GM12878 (cell line): ENCODE measurements around the gene SPRR2G. TPM values are rescaled to one million over a fixed set of nuclear protein-coding genes. Genes with fewer than 3 reads are reported as not detected.

Source experiments
- GABPA ChIP-seq: IDR thresholded peaks from 2 replicates; pipeline ENCODE4 v1.6.1; 2014; ENCODE audit warnings: antibody characterized with exemption, low read depth, mild to moderate bottlenecking, inconsistent platforms
- HSF1 ChIP-seq: fragments of 150-350 bp; IDR thresholded peaks from 2 replicates; pipeline ENCODE4 v1.6.1; 2014; ENCODE audit warnings: mild to moderate bottlenecking, low read depth, low read length
- POLR2AphosphoS5 ChIP-seq: IDR thresholded peaks from 2 replicates; pipeline ENCODE4 v1.6.1; 2011; ENCODE audit warnings: mild to moderate bottlenecking, low read length, inconsistent platforms
- SIX5 ChIP-seq: IDR thresholded peaks from 2 replicates; pipeline ENCODE4 v1.6.1; 2011; ENCODE audit warnings: mild to moderate bottlenecking, low read depth, low read length, moderate library complexity; ENCODE audit not compliant: severe bottlenecking
- WRNIP1 ChIP-seq: IDR thresholded peaks from 2 replicates; pipeline ENCODE4 v1.6.1; 2011; ENCODE audit warnings: low read depth, low read length, improper control_type of control experiment, borderline replicate concordance
- ZBTB11 ChIP-seq: fragments of 450-650 bp; formaldehyde crosslinking; IDR thresholded peaks from 2 replicates; pipeline ENCODE4 v1.5.0; 2022; ENCODE audit warnings: mild to moderate bottlenecking, missing genetic modification characterization
- polyA plus RNA-seq, 11 experiments: library from polyadenylated mRNA; depleted of rRNA in 4 of 11; unstranded in 6 of 11; stranded (reverse) in 5 of 11; fragments of >200 nt; fragmentation: Nextera tagmentation in 4 of 11; fragmentation: Illumina TruSeq in 1 of 11; extraction: Ambion mirVana in 4 of 11; extraction: Trizol in 1 of 11; gene quantifications; 1 replicate in 1 of 11; 2 replicates in 10 of 11; pipeline versions ENCODE4 v1.2.1 to v1.2.3, GENCODE V29; 2011 to 2016; ENCODE audit warnings: inconsistent platforms in 2 of 11, missing spikeins in 2 of 11, low read depth in 1 of 11
- total RNA-seq, 4 experiments: library from RNA; depleted of rRNA in 3 of 4; stranded (reverse); fragments of >200 nt in 3 of 4; fragmentation: Illumina TruSeq in 1 of 4; extraction: Trizol in 1 of 4; gene quantifications; 2 replicates each; pipeline versions ENCODE4 v1.2.1 to v1.2.3, GENCODE V29; 2013 to 2021
- TF ChIP-seq, protein P1 (sequence below): fragments of 450-650 bp; IDR thresholded peaks from 2 replicates; pipeline ENCODE4 v1.6.1; 2016; ENCODE audit warnings: mild to moderate bottlenecking, moderate library complexity, borderline replicate concordance
- TF ChIP-seq, protein P2 (sequence below): fragments of 450-650 bp; formaldehyde crosslinking; IDR thresholded peaks from 2 replicates; pipeline ENCODE4 v1.4.0; 2020; ENCODE audit warnings: mild to moderate bottlenecking, moderate library complexity

Gene SPRR2G
- total and polyA plus RNA-seq, 10 of the 15 experiments (the other 5 are each of a cell fraction or from before 2014, with no cell fraction given) = 0.18 TPM; not detected in 9

DNA sequence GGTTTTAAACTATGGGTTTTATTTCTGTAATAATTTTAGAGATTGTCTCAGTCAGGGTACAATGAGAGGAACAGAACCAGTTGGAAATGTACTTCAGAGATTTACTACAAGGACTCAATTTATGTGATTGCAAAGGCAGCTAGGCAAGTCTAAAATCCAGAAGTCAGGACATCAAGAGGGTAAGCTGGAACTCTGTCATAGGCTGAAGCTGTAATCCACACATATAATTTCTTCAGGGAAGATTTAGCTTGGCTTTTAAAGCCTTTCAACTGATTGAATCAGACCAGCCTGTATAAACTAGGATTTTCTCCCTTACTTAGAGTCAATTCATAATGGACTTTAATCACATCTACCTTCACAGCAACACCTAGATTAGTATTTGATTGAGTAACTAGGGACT is 28.2 kb upstream of the SPRR2G start (continued):
- TF ChIP-seq, protein P1, sequence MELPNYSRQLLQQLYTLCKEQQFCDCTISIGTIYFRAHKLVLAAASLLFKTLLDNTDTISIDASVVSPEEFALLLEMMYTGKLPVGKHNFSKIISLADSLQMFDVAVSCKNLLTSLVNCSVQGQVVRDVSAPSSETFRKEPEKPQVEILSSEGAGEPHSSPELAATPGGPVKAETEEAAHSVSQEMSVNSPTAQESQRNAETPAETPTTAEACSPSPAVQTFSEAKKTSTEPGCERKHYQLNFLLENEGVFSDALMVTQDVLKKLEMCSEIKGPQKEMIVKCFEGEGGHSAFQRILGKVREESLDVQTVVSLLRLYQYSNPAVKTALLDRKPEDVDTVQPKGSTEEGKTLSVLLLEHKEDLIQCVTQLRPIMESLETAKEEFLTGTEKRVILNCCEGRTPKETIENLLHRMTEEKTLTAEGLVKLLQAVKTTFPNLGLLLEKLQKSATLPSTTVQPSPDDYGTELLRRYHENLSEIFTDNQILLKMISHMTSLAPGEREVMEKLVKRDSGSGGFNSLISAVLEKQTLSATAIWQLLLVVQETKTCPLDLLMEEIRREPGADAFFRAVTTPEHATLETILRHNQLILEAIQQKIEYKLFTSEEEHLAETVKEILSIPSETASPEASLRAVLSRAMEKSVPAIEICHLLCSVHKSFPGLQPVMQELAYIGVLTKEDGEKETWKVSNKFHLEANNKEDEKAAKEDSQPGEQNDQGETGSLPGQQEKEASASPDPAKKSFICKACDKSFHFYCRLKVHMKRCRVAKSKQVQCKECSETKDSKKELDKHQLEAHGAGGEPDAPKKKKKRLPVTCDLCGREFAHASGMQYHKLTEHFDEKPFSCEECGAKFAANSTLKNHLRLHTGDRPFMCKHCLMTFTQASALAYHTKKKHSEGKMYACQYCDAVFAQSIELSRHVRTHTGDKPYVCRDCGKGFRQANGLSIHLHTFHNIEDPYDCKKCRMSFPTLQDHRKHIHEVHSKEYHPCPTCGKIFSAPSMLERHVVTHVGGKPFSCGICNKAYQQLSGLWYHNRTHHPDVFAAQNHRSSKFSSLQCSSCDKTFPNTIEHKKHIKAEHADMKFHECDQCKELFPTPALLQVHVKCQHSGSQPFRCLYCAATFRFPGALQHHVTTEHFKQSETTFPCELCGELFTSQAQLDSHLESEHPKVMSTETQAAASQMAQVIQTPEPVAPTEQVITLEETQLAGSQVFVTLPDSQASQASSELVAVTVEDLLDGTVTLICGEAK = no peak
- TF ChIP-seq GABPA (no peak), POLR2AphosphoS5 (no peak), WRNIP1 (no peak), ZBTB11 (CRISPR knock-in tag) (no peak), HSF1 (no peak), SIX5 (no peak)
- TF ChIP-seq, protein P2, sequence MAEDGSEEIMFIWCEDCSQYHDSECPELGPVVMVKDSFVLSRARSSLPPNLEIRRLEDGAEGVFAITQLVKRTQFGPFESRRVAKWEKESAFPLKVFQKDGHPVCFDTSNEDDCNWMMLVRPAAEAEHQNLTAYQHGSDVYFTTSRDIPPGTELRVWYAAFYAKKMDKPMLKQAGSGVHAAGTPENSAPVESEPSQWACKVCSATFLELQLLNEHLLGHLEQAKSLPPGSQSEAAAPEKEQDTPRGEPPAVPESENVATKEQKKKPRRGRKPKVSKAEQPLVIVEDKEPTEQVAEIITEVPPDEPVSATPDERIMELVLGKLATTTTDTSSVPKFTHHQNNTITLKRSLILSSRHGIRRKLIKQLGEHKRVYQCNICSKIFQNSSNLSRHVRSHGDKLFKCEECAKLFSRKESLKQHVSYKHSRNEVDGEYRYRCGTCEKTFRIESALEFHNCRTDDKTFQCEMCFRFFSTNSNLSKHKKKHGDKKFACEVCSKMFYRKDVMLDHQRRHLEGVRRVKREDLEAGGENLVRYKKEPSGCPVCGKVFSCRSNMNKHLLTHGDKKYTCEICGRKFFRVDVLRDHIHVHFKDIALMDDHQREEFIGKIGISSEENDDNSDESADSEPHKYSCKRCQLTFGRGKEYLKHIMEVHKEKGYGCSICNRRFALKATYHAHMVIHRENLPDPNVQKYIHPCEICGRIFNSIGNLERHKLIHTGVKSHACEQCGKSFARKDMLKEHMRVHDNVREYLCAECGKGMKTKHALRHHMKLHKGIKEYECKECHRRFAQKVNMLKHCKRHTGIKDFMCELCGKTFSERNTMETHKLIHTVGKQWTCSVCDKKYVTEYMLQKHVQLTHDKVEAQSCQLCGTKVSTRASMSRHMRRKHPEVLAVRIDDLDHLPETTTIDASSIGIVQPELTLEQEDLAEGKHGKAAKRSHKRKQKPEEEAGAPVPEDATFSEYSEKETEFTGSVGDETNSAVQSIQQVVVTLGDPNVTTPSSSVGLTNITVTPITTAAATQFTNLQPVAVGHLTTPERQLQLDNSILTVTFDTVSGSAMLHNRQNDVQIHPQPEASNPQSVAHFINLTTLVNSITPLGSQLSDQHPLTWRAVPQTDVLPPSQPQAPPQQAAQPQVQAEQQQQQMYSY (CRISPR knock-in tag) = no peak
